ENCODE measurements around the gene SMCO4.
"Not testable (repeated sequence)": the region's sequence is repeated elsewhere in the genome, so short reads cannot be mapped to it uniquely, and the experiment has no call there.

SMCO4 gene

GRCh38 chr11:93540896-93541553 lies 2.2 kb downstream of the SMCO4 start:
- no peaks in the 10 kb centered on the region for H3K36me3 ChIP-seq
- no peaks in the 10 kb centered on the region for H3K9me3 ChIP-seq
- H3K27ac ChIP-seq: no peak overlapping the region
- H3K4me3 ChIP-seq (ENCODE audit: low read depth in 1 of 2, low read length in 1 of 2): no peak overlapping the region
- TF ChIP-seq CTCF (IDR thresholded peaks at IDR 0.05): no peak
- H3K27me3 ChIP-seq: no peaks in the 10 kb centered on the region
- peaks cover 29 to 31% of the 10 kb centered on the region in 2 experiments for H3K4me1 ChIP-seq (ENCODE audit: control insufficient read depth in 1 of 2, insufficient read depth in 1 of 2, low read depth in 1 of 2, low read length in 1 of 2)

DNA sequence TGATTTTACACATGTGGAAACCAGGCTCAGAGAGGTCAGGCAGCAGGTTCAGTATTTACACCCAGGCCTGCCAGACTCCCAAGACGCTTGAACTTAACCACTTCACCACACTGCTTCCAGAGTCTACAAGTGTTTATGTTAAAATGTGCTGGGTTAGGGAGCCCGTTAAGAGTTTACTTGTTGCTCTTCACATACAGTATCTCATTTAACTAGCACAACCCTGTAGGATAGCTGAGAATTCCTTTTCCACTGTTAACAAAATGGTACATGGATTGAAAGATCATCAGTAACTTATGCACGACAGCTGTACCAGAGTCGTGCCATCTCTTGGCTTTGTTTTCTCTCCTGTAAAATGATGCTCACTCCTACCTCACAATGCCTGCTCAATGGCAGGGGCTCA lies 2.9 kb downstream of the SMCO4 start:
- no peaks in the 10 kb centered on the region for H3K9me3 ChIP-seq
- no peaks in the 10 kb centered on the region for H3K27me3 ChIP-seq
- no peak overlapping the region for H3K4me3 ChIP-seq (ENCODE audit: low read depth in 1 of 2, low read length in 1 of 2)
- TF ChIP-seq CTCF (IDR thresholded peaks at IDR 0.05): no peak
- peaks cover 29 to 31% of the 10 kb centered on the region in 2 experiments for H3K4me1 ChIP-seq (ENCODE audit: control insufficient read depth in 1 of 2, insufficient read depth in 1 of 2, low read depth in 1 of 2, low read length in 1 of 2)
- no peak overlapping the region for H3K27ac ChIP-seq
- no peaks in the 10 kb centered on the region for H3K36me3 ChIP-seq

- peak overlapping the region; percentile 5 to 39 for H3K4me3 ChIP-seq (ENCODE audit: low read depth in 1 of 2, low read length in 1 of 2)
- TF ChIP-seq CTCF (IDR thresholded peaks at IDR 0.05): no peak
- no peaks in the 10 kb centered on the region for H3K27me3 ChIP-seq
- H3K36me3 ChIP-seq: no peaks in the 10 kb centered on the region
- H3K9me3 ChIP-seq: no peaks in the 10 kb centered on the region
- H3K4me1 ChIP-seq (ENCODE audit: control insufficient read depth in 1 of 2, insufficient read depth in 1 of 2, low read depth in 1 of 2, low read length in 1 of 2): peaks cover 24 to 25% of the 10 kb centered on the region in 2 experiments
- H3K27ac ChIP-seq: peak overlapping the region; percentile 63
These were observed 5.4 kb downstream of the SMCO4 start for GRCh38 chr11:93537767-93538261.

GRCh38 chr11:93537049-93537448 lies 6.1 kb downstream of the SMCO4 start:
- no peaks in the 10 kb centered on the region for H3K36me3 ChIP-seq
- H3K4me3 ChIP-seq (ENCODE audit: low read depth in 1 of 2, low read length in 1 of 2): no peak overlapping the region
- peaks cover 18 to 20% of the 10 kb centered on the region in 2 experiments for H3K4me1 ChIP-seq (ENCODE audit: control insufficient read depth in 1 of 2, insufficient read depth in 1 of 2, low read depth in 1 of 2, low read length in 1 of 2)
- H3K9me3 ChIP-seq: no peaks in the 10 kb centered on the region
- no peak for TF ChIP-seq CTCF (IDR thresholded peaks at IDR 0.05)
- no peaks in the 10 kb centered on the region for H3K27me3 ChIP-seq
- H3K27ac ChIP-seq: peak overlapping the region; percentile 63

DNA sequence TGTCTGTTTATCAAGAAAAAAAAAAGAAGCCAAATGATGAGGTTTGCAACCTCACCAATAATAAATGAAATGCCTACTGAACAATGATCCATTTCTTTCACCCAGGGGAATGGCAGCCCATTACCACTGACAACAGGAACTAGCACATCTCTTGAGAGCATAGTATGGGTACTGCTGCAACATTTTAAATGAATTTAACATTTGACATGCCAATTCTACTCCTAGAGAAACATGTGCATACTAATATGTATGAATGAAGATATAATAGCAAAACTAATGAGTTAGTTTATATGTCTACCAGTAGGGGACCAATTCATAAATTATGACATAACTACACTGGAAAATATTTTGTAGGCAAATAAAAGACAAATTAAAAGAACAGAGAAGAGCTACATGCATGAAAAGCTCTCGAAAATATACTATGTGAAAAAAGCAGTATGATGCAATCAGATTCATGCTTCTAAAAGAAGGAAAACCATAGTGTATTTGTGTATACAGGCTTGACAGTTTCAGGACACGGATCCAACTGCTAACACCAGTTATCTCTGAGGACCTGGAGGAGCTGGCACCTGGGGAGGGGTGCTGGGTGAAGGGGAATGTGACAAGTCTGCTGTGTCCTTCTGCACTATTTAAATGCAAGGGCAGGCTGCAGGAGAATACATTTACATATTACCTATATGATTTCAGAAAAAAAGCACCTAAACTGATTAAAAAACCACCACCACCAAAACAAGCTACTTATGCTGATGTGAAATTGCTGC lies 6.9 kb downstream of the SMCO4 start:
- Histone ChIP-seq H3K4me1 (ENCODE audit: control insufficient read depth in 1 of 2, insufficient read depth in 1 of 2, low read depth in 1 of 2, low read length in 1 of 2) (peaks cover 17 to 18% of the 10 kb centered on the region in 2 experiments), H3K9me3 (no peaks in the 10 kb centered on the region), H3K27me3 (no peaks in the 10 kb centered on the region), H3K36me3 (no peaks in the 10 kb centered on the region), H3K27ac (no peak overlapping the region), H3K4me3 (ENCODE audit: low read depth in 1 of 2, low read length in 1 of 2) (no peak overlapping the region)
- TF ChIP-seq CTCF (IDR thresholded peaks at IDR 0.05): no peak

- H3K27ac ChIP-seq; H3K9me3 ChIP-seq; H3K36me3 ChIP-seq; H3K4me3 ChIP-seq (ENCODE audit: low read depth in 1 of 2, low read length in 1 of 2); H3K27me3 ChIP-seq: not testable (repeated sequence)
- peaks cover 17 to 18% of the 10 kb centered on the region in 2 experiments for H3K4me1 ChIP-seq (ENCODE audit: control insufficient read depth in 1 of 2, insufficient read depth in 1 of 2, low read depth in 1 of 2, low read length in 1 of 2)
These were observed 7.6 kb downstream of the SMCO4 start for GRCh38 chr11:93535578-93535977.

Data from neutrophil (primary cell).